Measurements from ENCODE around the gene BRINP2.

The BRINP2 gene

GRCh38 chr1:177274687-177275211, 104.0 kb downstream of the BRINP2 start:
- DNase-seq (ENCODE audit: low read depth, low spot score): no peak

GRCh38 chr1:177275736-177276135, 105.0 kb downstream of the BRINP2 start:
- no peak for DNase-seq (ENCODE audit: low read depth, low spot score)

- no peak for DNase-seq (ENCODE audit: low read depth, low spot score)
Observed at GRCh38 chr1:177278626-177279390, 108.0 kb downstream of the BRINP2 start.

GRCh38 chr1:177281901-177282300, 111.1 kb downstream of the BRINP2 start:
- DNase-seq (ENCODE audit: low read depth, low spot score): no peak

GRCh38 chr1:177282976-177283375, 112.2 kb downstream of the BRINP2 start:
- no peak for DNase-seq (ENCODE audit: low read depth, low spot score)

GRCh38 chr1:177283380-177283779, 112.6 kb downstream of the BRINP2 start:
- DNase-seq (ENCODE audit: low read depth, low spot score): no peak

- DNase-seq (ENCODE audit: low read depth, low spot score): no peak
Observed at GRCh38 chr1:177286396-177286795, 115.6 kb downstream of the BRINP2 start.

- DNase-seq (ENCODE audit: low read depth, low spot score): no peak
Observed at GRCh38 chr1:177287270-177287669, 116.5 kb downstream of the BRINP2 start.

- DNase-seq (ENCODE audit: low read depth, low spot score): no peak
Observed at GRCh38 chr1:177287994-177288393, 117.2 kb downstream of the BRINP2 start.

- DNase-seq (ENCODE audit: low read depth, low spot score): no peak
Observed at GRCh38 chr1:177289532-177289931, 118.8 kb downstream of the BRINP2 start.

GRCh38 chr1:177300431-177300830, 129.7 kb downstream of the BRINP2 start:
- no peak for DNase-seq (ENCODE audit: low read depth, low spot score)

GRCh38 chr1:177301425-177302124, 130.8 kb downstream of the BRINP2 start:
- DNase-seq (ENCODE audit: low read depth, low spot score): no peak

- no peak for DNase-seq (ENCODE audit: low read depth, low spot score)
Observed at GRCh38 chr1:177302357-177303044, 131.7 kb downstream of the BRINP2 start.

GRCh38 chr1:177305040-177306018, 134.6 kb downstream of the BRINP2 start:
- no peak for DNase-seq (ENCODE audit: low read depth, low spot score)

GRCh38 chr1:177306019-177306415, 135.3 kb downstream of the BRINP2 start:
- DNase-seq (ENCODE audit: low read depth, low spot score): no peak

- DNase-seq (ENCODE audit: low read depth, low spot score): no peak
Observed at GRCh38 chr1:177306981-177307380, 136.2 kb downstream of the BRINP2 start.

GRCh38 chr1:177307771-177308170, 137.0 kb downstream of the BRINP2 start:
- no peak for DNase-seq (ENCODE audit: low read depth, low spot score)

- DNase-seq (ENCODE audit: low read depth, low spot score): no peak
Observed at GRCh38 chr1:177309880-177310279, 139.1 kb downstream of the BRINP2 start.

GRCh38 chr1:177310326-177310725, 139.6 kb downstream of the BRINP2 start:
- DNase-seq (ENCODE audit: low read depth, low spot score): no peak

- no peak for DNase-seq (ENCODE audit: low read depth, low spot score)
Observed at GRCh38 chr1:177311111-177311510, 140.4 kb downstream of the BRINP2 start.

GRCh38 chr1:177311586-177311985, 140.8 kb downstream of the BRINP2 start:
- DNase-seq (ENCODE audit: low read depth, low spot score): no peak

Data from ELF-1 (cell line).